Mucosa of gallbladder (tissue), 1 donor: Measurements from ENCODE around the gene LST1. TPM values are rescaled to one million over a fixed set of nuclear protein-coding genes. Genes with fewer than 3 reads are reported as not detected.

Source experiments
- DNase-seq: peaks from one replicate; pipeline ENCODE4 v3.0.0-alpha.2; 2020; ENCODE audit warnings: low spot score
- total RNA-seq: library from RNA; stranded (reverse); gene quantifications from one replicate; pipeline ENCODE4 v1.2.1, GENCODE V29; 2021
- donor health status: DM: no; HTN: no; CAD: no.

The LST1 gene
- total RNA-seq, 1 donor from 2014 or later, result 18.4 TPM

- peak; percentile 98 for DNase-seq
Observed at GRCh38 chr6:31619805-31620585, 33.9 kb downstream of the LST1 start.

GRCh38 chr6:31620586-31621319, 34.7 kb downstream of the LST1 start, which contains the start of gene PRRC2A:
Gene PRRC2A (plus strand): TSS chr6:31620715. CDS start chr6:31622790, 2,075 bp downstream.
- DNase-seq, result no peak

- no peak for DNase-seq
Observed at GRCh38 chr6:31621320-31621939, 35.4 kb downstream of the LST1 start.

GRCh38 chr6:31621991-31622390, 35.9 kb downstream of the LST1 start:
- DNase-seq, result no peak

- no peak for DNase-seq
Observed at GRCh38 chr6:31622684-31623091, 36.6 kb downstream of the LST1 start.

- no peak for DNase-seq
Observed at GRCh38 chr6:31624070-31624469, 38.0 kb downstream of the LST1 start.

GRCh38 chr6:31626952-31627351, 40.9 kb downstream of the LST1 start:
- DNase-seq, result no peak

GRCh38 chr6:31627690-31628287, 41.7 kb downstream of the LST1 start:
- no peak for DNase-seq

GRCh38 chr6:31629014-31629413, 42.9 kb downstream of the LST1 start:
- DNase-seq, result no peak

GRCh38 chr6:31630177-31630934, 44.3 kb downstream of the LST1 start:
- DNase-seq, result no peak

- no peak for DNase-seq
Observed at GRCh38 chr6:31631209-31631608, 45.1 kb downstream of the LST1 start.

- no peak for DNase-seq
Observed at GRCh38 chr6:31631681-31632278, 45.7 kb downstream of the LST1 start.

GRCh38 chr6:31632279-31632946, 46.3 kb downstream of the LST1 start:
- DNase-seq, result no peak

- no peak for DNase-seq
Observed at GRCh38 chr6:31633447-31633846, 47.4 kb downstream of the LST1 start.

- DNase-seq, result no peak
Observed at GRCh38 chr6:31634131-31634530, 48.1 kb downstream of the LST1 start.

GRCh38 chr6:31634969-31635575, 49.0 kb downstream of the LST1 start:
- DNase-seq, result no peak

GRCh38 chr6:31636698-31637596, 50.9 kb downstream of the LST1 start:
- DNase-seq, result no peak
